Ishikawa (cell line): Measurements from ENCODE around the gene PADI1.

Source experiments
- CEBPB ChIP-seq: IDR thresholded peaks from 2 replicates; pipeline ENCODE4 v1.6.1; 2012
- EGR1 ChIP-seq: IDR thresholded peaks from 2 replicates; pipeline ENCODE4 v1.6.1; 2012
- RAD21 ChIP-seq: IDR thresholded peaks from 2 replicates; pipeline ENCODE4 v1.6.1; 2012; ENCODE audit warnings: low read depth
- REST ChIP-seq: IDR thresholded peaks from 2 replicates; pipeline ENCODE4 v1.6.1; 2012; ENCODE audit warnings: low read depth, mild to moderate bottlenecking
- TAF1 ChIP-seq: IDR thresholded peaks from 2 replicates; pipeline ENCODE4 v1.6.1; 2012; ENCODE audit warnings: low read depth, mild to moderate bottlenecking
- TEAD4 ChIP-seq: IDR thresholded peaks from 2 replicates; pipeline ENCODE4 v1.6.1; 2012

- no peak for TF ChIP-seq TAF1
- TF ChIP-seq TEAD4 = no peak
- no peak for TF ChIP-seq CEBPB
- no peak for TF ChIP-seq EGR1
- no peak for TF ChIP-seq RAD21
- no peak for TF ChIP-seq REST
These were observed 8.3 kb upstream of the PADI1 start for GRCh38 chr1:17196496-17197185.
